Left kidney (tissue), 8 donors: ENCODE measurements around the gene OR2T10. TPM values are rescaled to one million over a fixed set of nuclear protein-coding genes. Genes with fewer than 3 reads are reported as not detected.
"Not testable (repeated sequence)": the region's sequence is repeated elsewhere in the genome, so short reads cannot be mapped to it uniquely, and the experiment has no call there.

ENCODE experiments used
- DNase-seq: peaks from one replicate; pipeline ENCODE4 v3.0.0-alpha.2; 2013
- long read RNA-seq, 8 donors: transcript quantifications; one replicate each; lab custom pipeline, GENCODE V29; 2026
- polyA plus RNA-seq: library from polyadenylated mRNA; unstranded; fragments of 120-200 nt; gene quantifications from one replicate; pipeline ENCODE4 v1.2.1, GENCODE V29; 2013; ENCODE audit not compliant: insufficient read length

Gene OR2T10, protein sequence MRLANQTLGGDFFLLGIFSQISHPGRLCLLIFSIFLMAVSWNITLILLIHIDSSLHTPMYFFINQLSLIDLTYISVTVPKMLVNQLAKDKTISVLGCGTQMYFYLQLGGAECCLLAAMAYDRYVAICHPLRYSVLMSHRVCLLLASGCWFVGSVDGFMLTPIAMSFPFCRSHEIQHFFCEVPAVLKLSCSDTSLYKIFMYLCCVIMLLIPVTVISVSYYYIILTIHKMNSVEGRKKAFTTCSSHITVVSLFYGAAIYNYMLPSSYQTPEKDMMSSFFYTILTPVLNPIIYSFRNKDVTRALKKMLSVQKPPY
- 0.05 TPM for polyA plus RNA-seq
- long read RNA-seq, donor 1: 0 reads
- long read RNA-seq, donor 2: 0 reads
- long read RNA-seq, donor 3: 0 reads
- long read RNA-seq, donor 4: 0 reads
- long read RNA-seq, donor 5: 0 reads
- long read RNA-seq, donor 6: 0 reads
- long read RNA-seq, donor 7: 0 reads
- long read RNA-seq, donor 8: 0 reads

DNA sequence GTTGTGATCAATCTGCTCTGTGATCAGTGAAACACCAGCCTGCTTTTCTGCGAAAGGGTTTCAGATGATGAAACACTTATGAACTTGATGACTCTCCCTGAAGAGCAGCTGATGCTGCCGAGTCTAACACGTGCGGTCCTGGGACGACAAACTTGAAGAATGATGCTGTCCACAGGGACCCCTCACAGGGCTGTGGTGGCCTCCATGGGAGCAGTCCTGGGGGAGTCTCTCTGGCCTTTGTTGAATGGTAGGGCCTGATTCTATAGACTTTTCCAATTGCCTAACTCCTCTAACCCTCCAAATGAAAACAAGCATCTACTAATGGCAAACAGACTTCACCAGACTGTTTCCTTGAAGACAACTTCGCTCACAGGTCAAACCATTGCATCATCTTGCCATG, at the start of gene OR2T10:
OR2T10 (minus strand) TSS at position 112 of the 400 bp plus-strand sequence. CDS start 3,932 bp downstream, outside the sequence.
- no peak for DNase-seq

DNA sequence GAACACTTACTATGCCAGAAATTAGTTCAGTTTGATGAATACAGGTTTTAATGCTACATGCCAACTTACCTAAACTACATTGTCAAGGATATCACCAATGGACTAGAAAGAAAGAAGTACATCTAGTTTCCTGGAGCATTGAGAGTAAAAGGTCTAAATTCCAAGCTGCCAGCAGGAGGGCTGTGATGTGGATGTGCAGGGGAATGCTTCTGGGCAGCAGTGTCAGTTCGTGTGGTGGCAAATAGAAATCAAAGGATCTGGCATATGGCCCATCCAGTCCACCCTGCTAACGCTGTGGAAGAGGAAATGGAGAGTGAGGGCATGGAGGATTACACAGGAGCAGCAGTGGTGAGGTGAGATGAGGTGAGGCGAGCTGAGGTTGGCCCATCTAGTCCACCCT, 47.7 kb upstream of the OR2T10 start, which contains the start of gene OR2T35:
OR2T35 (minus strand) TSS at position 101 of the 400 bp plus-strand sequence. CDS start 6,020 bp downstream, outside the sequence.
- DNase-seq: not testable (repeated sequence)

DNA sequence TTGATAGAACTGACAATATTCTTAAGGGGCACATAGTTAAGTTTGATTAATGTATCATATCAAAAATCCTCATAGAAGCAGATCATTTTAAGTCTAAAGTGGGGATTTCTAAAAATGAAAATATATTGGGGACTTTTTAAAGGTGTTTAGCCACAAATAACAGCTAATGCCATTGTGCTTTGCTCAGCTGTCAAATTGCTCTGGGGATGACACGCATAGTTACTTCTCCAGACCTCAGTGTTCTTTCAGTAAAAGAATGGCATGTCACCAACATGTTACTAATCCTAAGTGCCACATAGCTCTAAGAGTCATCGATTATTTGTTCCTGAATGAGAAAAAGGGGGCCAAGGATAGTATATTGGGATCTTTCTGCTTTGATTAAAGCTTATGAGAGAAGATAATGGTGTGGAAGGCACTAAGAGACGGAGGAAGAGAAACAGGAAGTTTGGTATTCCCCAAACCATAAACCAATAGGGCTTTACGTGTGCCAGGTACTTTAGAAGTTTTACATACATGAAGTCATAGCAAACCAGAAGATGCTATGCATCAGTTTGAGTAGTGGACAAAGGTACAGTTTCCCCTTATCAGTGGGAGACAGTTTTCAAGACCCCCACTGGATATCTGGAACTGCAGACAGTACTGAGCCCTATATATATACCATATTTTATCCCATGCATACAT, 45.6 kb upstream of the OR2T10 start:
- DNase-seq: not testable (repeated sequence)

DNA sequence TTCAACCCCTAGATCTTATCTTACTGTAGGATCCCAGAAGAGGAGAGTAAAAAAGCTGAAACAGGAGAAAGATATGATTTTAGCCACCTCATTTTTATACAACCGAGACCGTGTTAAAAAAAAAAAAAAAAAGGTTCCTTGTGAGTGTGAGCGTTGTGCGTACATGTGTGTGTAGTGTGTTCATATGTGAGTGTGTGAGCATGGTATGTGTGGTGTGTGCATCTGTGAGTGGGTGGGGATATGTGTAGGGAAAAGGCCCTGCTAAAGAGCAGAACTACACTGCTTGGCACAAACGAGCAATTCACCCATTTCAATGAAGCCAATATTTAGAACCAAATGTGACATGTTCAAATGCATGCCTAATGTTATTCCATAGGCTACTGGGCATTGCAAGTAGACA, 44.1 kb upstream of the OR2T10 start:
- not testable (repeated sequence) for DNase-seq

DNA sequence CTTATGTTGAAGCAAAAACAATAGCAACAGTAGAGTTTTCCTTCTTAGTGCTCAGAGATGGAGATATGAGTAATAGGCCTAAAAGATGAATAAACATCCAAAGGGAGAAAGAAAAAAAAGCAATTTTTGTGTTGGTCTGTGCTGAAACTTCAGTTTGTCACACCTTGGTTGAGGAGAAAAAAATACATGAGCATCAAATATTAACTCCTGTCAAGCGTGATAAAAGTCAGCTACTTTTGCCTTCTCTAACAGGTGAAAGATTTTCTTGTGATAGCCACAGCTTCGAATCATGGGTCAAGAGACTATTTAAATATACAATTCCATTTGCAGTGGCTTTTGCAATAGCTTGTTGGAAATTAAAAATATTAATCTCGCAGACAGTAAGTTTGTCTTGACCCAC, 43.4 kb upstream of the OR2T10 start:
- not testable (repeated sequence) for DNase-seq

DNA sequence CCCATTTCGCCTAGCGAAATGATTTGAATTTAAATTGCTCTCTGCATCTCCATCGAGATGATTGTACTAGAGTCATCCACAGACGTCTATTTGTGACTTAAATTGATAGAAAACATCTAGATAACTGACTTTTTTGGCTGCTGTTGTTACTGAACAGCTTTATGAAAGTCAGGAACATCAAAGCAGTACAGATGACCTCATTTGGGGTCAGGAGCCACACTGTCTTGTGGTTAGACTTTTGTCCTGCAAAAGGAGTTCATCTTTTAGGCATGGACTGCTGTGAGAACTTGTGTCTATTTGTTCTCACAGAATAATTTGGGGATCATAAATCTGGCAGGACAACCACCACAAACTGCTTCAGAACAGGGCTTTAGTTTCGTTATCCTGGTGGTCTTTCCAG, 42.2 kb upstream of the OR2T10 start:
- not testable (repeated sequence) for DNase-seq

DNA sequence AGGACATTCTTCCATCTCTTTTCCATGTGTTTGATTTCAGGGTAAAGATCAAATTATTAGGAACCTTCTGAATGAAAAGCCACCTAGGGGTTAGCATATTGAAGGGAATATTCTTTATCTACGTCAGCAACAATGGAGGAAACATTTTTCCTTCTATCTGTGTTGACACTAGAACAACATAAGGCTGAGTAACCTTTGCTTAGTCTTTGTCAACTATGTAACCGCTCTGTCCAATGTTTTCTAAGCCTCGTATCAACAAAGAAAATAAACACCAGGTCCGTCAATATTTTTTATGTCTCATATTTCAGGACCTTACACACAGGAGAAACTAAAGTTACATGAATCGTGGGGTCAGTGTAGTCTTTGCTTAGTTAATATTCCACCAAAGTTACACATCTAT, 39.1 kb upstream of the OR2T10 start:
- DNase-seq: not testable (repeated sequence)

DNA sequence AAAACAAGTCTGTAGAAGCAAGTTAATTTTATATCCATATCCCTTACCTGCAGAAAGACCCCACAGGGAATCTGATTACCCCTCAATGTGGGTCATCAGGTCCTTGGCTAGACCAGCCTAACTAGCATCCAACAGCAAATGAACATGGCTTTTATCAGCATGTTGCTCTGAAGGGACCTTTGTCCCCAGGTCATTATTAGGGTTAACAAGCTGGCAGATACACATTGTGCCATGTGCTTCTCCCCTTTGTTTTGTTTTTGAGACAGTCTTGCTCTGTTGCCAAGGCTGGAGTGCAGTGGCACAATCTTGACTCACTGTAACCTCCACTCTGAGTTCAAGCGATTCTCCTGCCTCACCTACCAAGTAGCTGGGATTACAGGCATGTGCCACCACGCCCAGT, 37.5 kb upstream of the OR2T10 start, which contains the start of gene OR2T11:
OR2T11 (minus strand) TSS at position 101 of the 400 bp plus-strand sequence. CDS start 7,963 bp downstream, outside the sequence.
- not testable (repeated sequence) for DNase-seq

DNA sequence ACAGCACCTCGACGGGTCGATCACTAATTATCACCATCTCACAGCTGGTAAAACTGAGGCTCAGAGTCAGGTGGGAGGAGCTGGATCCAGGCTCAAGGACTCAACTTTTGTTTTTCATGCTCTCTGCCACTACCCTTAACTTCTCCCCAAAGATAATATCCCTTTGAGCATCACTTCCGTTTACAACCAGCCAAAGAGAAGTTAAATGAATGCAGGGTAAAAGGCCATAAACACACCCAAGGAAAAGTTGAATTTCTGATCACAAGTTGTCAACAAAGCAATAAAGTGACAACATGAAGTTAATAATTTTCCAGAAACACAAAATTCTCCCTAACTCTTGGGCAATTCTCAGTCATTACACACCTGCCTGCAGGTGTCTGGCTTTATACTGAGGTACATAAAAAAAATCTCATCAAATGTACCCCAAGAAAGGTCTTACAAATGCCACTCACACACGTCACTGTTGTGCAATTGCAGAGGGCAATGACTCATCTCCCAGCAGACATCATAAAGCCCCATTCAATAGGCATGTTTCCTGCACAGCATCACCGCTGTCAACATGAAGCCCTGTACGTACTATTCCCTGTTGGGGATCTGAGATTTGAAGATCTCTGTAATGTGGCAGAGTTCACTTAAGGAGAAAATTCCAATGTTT, 34.0 kb upstream of the OR2T10 start:
- no peak for DNase-seq

DNA sequence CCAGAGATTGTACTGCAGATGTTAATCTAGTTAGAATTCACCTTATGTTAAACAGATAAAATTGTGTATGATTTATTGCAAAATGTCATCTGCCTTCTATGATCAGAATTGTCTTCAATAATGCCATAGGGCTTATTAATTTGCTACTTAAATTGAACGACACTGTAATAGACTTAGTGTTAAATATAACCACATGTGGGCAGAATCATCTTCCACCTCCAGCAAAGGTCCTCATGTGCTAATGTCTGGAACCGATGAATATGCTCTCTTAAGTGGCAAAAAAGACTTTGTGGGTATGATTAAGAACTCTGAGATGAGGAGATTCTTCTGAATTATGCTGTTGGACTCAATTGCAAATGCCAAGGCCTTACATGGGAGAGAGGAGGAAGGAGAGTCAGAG, 33.1 kb upstream of the OR2T10 start:
- no peak for DNase-seq

DNA sequence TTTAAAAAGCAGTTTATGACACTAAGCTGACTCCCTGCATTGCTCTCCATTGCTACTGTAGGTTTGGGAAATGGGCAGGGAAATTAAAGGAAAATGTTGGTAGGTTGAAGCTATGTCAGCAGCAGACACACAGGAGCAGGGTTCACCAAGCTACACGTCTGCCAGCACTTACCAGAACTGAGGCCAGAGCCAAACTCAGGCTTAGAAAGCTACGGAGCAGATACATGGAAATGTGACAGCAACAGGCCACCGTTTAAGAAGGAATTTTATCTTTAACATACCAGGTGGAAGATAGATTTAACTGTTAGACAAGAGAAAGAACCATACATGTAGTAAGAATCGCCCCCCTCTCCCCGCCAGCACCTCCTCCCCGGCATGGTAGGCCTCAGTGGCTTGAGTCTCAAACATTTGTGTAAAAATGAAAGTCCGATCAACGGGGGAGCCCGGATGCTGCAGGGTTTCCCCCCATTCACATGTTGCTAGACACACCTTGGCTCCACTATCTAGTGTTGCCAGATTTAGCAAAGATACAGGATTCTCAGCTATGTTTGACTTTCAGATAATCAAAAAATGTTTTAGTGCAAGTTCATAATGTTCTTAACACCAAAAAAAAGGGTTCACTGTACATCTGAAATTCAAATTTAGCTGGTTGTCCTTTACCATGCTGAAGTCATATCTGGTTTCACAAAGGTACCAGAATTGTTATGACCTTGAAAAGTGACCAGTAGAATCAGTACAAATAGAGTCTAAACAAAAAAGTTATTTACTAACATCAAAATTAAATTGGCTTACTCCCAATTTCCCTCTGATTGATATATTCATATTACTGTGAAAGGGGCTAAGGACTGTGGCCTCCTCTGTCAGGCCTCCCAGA, 30.7 kb upstream of the OR2T10 start:
- no peak for DNase-seq

DNA sequence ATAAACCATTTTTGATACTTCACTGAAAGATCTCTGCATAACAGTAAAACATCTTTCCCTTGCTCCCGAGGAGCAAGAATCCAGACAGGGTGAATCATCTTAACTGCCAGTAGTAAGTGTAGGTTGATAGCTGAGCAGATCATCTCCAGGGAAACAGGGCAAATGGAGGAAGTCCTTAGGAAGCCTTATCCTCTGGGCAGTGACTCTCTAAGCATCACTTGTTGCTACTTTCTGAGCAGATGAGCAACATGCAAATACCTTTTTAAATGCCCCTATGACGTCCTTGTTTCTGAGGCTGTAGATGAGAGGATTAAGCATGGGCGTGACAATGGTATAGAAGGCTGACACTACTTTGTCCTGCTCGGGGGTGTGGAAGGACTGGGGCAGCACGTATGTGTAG, 28.5 kb upstream of the OR2T10 start:
- no peak for DNase-seq

DNA sequence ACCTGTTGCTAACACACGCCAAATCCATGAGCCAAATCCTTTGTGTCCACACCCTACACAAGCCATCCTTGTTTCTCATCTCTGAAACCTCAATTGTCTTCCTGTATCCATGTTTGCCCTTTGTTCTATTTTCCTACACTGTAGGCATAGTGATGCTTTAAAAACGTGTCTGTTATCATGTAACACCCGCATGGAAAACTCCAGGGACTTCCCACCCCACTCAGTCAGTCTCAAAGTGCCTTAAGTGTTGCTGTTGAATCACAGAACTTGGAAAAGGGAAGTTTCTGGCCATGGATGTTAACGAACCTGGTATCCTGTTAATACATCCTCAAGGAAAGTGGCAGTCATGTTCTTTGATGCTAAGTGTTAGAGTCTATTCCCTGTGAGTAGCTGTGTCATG, 27.7 kb upstream of the OR2T10 start:
- no peak for DNase-seq

DNA sequence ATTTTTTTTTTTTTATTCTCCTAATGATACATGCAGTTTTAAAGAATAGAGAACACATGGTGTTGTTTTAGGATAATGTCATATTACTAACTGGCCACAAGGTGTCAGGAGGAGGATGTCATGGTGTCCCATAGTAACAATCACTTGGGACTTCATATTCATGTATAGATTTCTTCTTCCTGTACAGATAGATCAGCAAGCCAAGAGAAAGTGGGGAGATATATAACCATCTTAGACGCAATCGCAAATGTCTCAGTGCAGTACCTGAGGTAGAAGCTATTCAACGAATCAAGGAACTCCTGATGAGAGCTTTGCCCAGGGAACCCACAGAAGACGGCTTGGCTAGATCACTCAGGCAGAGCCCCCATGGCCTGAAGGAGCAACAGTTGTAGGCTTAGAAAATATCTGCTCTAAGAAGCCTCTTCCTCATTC, 25.1 kb upstream of the OR2T10 start:
- DNase-seq: peak; percentile 3

DNA sequence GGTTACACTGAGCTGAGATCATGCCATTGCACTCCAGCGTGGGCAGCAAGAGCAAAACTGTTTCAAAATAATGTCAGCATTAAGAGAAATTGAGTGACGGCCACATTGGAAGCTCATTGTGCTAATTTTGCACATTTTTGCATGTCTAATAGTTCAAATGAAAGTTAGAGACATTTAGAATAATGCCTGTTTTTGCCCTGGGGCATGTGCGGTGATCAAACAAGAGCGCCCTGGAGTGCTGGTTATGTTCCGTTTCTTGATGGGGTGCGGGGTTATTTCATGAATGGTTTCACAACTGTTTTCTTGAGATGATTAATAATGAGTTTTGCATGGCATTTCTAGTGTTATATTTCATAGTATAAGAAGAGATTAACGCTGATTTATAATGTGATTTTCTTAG, 24.3 kb upstream of the OR2T10 start:
- no peak for DNase-seq

DNA sequence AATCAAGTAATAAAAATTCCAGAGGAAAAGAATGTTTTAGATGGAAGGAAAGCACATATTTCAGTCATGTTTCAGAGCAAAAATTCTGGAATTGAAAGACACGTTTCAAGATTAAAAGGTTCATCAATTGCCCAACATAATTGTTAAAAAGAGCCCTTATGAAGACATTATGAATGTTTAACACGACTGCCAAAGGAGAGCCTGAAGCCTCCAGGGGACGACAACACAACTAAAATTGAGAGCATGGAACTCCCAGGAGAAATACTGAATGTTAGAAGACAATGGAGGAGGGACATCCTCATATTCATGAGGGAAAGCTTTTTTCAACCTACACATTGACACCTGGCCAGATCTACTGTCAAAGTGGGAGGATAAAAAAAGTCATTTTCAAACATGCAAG, 21.4 kb upstream of the OR2T10 start:
- peak; percentile 12 for DNase-seq

DNA sequence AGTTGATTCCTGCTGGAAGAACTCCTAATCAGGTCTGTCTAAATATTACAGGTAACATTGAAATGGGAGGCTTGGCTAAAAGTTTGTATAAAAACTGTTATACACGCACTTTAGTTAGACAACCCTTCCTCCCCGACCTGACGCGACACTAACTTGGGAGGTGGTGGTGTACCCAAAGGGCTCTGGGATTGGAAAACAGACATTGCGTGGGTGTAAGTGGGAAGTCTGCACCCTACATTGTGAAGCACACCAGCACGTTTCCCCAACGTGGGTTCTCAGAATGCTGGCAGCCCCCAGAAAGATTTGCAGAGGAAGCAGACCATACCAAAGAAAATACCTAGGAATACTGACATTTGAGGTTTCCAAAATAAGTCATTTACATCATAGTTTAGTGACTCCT, 20.6 kb upstream of the OR2T10 start:
- DNase-seq: no peak

DNA sequence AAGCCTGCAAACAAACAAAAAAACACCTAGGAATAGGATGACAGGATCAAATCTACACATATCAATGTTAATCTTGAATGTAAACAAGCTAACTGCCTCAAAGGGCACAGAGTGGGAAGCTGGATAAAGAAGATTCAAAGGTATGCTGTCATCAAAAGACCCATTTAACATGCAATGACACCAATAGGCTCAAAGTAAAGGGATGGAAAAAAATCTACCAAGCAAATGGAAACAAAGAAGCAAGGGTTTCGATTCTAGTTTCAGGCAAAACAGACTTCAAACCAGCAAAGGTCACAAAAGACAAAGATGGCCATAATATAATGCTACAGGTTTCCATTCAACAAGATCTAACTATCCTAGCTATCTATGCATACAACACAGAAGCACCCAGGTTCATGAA, 16.2 kb upstream of the OR2T10 start:
- DNase-seq: no peak

DNA sequence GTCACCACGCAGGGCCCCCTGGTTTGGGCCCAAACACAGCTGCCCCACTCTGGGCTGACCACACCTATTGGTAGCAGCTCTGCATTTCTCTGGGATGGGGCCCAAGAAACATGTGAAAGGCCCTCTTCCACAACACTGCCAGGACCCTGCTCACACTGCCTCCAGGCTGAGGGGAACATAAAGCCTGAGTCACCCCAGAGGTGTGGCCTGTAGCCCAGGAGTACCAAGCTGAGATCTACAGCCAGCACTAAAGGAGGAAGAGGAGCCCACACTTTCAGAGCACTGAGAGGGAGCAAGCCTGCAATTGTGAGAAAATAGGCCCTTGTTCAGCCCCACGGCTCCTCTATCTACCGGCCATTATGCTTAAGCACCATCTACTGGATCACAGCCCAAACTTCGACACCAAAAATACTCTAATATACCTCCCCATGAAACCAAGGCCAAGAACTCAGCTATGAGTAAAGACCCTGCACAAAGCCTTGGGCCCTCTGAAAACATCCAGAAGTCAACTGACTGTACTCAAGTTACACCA, 14.4 kb upstream of the OR2T10 start:
- no peak for DNase-seq

DNA sequence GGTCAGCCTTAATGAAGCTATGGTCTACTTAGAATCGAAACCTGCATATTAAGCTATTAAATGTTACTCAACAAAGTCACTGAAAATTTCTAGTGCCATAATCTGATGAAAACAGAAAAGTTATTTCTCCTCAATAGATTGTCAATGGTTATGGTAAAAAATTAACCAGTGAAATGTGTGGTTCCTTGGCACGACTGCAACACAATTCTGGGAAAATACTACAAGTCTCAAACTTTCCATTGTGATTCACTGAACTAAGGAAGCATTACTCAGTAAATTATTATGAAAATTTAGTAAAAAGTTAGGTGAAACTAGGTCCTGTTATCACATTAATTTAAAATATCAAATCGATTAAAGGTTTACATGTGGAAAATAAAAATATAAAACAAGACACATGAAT, 12.8 kb upstream of the OR2T10 start:
- no peak for DNase-seq

DNA sequence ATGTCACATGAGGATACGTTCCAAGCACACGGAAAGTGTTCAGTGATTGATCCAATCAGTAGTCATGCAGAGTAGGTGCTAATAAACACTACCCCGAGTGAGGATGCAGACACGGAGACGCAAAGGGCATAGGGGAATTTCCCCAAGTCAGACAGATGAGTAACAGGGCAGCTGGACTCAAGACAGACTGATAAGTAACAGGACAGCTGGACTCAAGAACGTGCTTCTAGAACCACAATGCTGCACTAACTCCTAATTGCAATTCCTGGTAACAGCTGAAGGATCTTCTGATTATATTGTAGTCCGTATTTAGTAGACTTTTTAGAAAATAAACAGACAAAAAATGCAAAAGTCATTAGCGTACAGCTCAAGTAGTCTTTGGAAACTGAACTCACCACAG, 1.9 kb upstream of the OR2T10 start:
- no peak for DNase-seq
